Gastroesophageal sphincter (tissue), 3 donors: ENCODE measurements around the gene TEX53.

ENCODE experiments used
- EP300 ChIP-seq: sonication (generic); formaldehyde crosslinking; IDR thresholded peaks from one replicate; pipeline ENCODE4 v1.6.1; 2017; ENCODE audit warnings: antibody characterized with exemption, mild to moderate bottlenecking
- POLR2A ChIP-seq, 2 donors: fragments of 450-650 bp; IDR thresholded peaks; one replicate each; pipeline ENCODE4 v1.6.1; 2017; ENCODE audit warnings: antibody characterized with exemption in 2 of 2, mild to moderate bottlenecking in 2 of 2, moderate library complexity in 1 of 2
- POLR2AphosphoS5 ChIP-seq: sonication (generic); formaldehyde crosslinking; IDR thresholded peaks from one replicate; pipeline ENCODE4 v1.6.1; 2017; ENCODE audit warnings: antibody characterized with exemption
- TF ChIP-seq, protein P1 (sequence below), 4 experiments: fragments of 200-600 bp in 2 of 4; fragments of 450-650 bp in 2 of 4; sonication (generic) in 1 of 4; IDR thresholded peaks; one replicate each; pipeline ENCODE4 v1.5.1; 2017 to 2019; ENCODE audit warnings: antibody characterized with exemption in 4 of 4, mild to moderate bottlenecking in 2 of 4, moderate library complexity in 2 of 4

DNA sequence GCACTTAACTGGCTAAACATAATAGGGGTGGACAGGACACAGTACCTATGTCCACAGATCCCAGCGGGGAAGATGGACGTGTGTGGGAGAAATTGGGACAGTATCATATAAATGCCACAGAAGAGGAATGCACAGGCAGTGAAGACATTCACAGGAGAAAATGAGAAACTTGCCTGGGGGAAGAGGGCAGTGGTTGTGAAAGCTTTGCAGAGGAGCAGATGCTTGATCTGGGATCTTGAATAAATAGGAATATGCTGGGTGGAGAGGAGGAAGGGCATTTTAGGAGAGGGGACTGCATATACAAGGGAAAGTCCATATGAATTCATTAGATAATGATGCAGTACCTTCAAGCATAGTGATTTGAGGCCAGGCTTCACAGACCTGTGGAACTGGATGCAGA lies 32.9 kb downstream of the TEX53 start:
- TF ChIP-seq, protein P1, sequence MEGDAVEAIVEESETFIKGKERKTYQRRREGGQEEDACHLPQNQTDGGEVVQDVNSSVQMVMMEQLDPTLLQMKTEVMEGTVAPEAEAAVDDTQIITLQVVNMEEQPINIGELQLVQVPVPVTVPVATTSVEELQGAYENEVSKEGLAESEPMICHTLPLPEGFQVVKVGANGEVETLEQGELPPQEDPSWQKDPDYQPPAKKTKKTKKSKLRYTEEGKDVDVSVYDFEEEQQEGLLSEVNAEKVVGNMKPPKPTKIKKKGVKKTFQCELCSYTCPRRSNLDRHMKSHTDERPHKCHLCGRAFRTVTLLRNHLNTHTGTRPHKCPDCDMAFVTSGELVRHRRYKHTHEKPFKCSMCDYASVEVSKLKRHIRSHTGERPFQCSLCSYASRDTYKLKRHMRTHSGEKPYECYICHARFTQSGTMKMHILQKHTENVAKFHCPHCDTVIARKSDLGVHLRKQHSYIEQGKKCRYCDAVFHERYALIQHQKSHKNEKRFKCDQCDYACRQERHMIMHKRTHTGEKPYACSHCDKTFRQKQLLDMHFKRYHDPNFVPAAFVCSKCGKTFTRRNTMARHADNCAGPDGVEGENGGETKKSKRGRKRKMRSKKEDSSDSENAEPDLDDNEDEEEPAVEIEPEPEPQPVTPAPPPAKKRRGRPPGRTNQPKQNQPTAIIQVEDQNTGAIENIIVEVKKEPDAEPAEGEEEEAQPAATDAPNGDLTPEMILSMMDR (IDR thresholded peaks at IDR 0.05), result no peak
- no peak for TF ChIP-seq POLR2A (IDR thresholded peaks at IDR 0.05)
- TF ChIP-seq POLR2AphosphoS5, result no peak
- TF ChIP-seq EP300, result no peak
